Cardiac septum (tissue), 1 donor: Measurements from ENCODE around the gene SLC34A1. TPM values are rescaled to one million over a fixed set of nuclear protein-coding genes. Genes with fewer than 3 reads are reported as not detected.

ENCODE experiments used
- DNase-seq: peaks from one replicate; pipeline ENCODE4 v3.0.0-alpha.2; 2020; ENCODE audit warnings: low spot score
- intact Hi-C: fragments of 100-400 bp; cut with DNase I; formaldehyde crosslinking; loops from one replicate; pipeline ENCODE4 v1.14.0; 2022
- total RNA-seq: library from RNA; stranded (reverse); fragmentation: NEBNext Ultra II Directional; extraction: Animal tissue kit (Norgen Biotek cat#: 25700); gene quantifications from one replicate; pipeline ENCODE4 v1.2.1, GENCODE V29; 2021
- donor health status: DM: no; HTN: no; CAD: no.

Gene SLC34A1
- total RNA-seq, 1 donor from 2014 or later, result not detected

DNA sequence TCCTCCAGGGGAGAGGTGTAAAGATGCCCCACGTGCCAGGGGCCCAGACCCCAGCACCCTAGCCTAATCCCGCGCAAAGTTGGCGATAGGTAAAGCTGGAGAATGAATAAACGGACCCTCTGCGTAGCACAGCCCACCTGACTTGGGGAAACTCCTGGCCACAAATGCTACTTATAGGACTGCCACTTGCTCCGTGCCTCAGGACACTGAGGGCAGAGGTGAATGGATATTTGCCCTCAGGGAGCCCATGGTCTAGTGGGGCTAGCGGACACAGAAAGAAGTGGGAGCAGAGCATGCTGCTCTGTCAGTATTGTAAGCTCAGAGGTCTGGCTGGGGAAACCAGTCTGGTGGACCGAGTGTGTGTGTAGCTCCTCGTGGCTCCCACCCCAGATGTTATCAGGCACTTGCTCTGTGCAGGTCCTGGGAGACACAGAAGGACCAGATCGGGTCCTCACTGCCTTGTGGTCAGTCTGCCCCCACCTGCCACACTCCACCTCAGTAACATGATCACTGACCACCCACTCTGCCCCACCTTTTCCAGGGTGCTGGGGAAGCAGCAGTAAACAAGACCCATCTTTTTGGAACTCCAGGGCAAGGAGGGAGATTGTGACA lies 43.1 kb downstream of the SLC34A1 start:
- DNase-seq, result no peak
- intact Hi-C loops, result loop anchor here (2.0 kb wide), 1 partner anchor 29 kb away; no protein-coding TSS in a partner anchor

DNA sequence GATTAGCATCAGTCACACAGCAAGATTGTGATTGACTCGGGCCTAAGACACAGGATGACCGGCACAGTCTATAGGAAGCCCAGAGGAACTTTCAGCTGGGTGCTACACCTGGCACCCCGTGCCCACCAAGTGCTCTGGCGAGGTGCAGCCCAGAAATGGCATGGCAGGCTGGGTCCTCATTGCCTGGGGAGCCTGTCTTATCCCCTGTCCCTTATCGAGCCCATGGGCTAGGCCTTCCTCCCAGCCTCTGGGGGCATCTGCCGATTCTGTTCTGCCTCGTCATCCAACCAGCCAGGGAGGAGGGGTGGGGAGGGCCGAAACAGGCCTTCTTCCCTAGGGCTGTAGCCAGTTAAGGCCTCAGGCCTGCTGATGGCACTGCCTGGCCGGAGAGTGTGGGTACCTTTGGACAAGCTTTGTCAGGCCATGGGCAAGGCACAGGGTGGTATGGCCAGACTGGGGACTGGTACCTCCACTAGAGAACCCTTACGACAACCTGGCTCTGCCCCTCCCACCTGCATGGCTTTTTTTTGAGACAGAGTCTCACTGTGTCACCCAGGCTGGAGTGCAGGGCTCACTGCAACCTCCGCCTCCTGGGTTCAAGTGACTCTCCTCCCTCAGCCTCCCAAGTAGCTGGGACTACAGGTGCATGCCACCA lies 43.8 kb downstream of the SLC34A1 start:
- DNase-seq, result peak; percentile 87
- intact Hi-C loops, result loop anchor here (2.0 kb wide), 1 partner anchor 29 kb away; no protein-coding TSS in a partner anchor

DNA sequence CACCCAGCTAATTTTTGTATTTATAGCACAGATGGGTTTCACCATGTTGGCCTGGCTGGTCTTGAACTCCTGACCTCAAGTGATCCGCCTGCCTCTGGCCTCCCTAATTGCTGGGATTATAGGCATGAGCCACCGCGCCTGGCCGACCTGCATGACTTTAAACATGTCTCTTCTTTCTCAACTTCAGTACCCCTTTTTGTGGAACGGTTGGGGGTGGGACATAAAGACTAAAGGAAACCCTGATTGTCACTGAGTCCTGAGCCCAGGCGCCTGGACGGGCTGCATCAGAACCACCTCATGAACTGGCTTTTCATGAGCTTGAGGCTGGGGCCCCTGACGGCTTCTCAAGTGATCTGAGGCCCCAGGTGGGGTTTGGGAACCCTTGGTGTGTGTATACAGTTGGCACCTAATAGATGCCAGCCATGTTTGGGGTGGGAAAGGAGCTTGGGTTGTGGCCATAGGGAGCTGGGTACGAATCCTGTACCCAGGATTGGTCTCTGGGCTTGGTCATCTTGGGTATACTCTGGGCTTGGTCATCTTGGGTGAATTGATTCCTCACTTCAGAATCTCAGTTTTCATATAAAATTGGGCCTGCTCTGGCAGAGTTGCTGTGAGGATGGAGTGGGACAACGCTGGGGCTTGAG lies 44.5 kb downstream of the SLC34A1 start:
- intact Hi-C loops, result no loop called here
- DNase-seq, result no peak

DNA sequence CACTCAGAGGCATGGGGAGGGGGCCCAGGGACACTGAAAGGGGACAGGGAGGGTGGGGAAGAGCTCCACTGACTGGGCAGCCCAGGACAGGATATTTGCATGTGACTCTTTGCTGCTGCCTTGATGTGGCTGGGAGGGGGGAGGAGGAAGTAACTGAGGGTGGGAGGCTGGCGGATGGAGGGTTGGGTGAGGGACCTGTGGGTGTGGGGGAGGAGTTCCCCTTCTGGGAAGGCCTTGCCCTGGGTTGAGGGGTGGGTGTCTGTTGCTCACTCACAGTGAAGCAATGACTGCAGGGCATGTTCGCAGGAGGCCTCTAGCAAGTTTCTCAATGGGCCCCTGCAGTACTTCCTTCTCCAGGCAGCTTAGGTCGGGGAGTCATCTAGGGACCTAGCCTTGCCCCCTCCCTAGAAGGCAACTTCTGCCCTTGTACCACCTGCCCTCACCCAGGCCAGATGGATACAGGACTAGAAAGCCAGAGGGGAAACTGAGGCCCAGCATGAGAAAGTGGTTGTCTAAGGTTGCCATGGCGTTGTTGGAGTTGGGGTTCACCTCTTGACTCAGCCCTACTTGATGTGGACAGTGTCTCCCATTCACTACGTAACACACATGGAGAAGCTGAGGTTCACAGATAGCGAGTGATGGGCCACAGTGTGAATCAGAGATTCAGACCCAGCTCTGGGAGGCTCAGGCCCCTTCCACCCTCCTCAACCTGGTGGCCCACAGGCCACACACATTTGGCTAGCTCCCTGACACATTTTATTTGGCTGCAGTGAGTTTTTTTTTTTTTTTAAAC lies 45.2 kb downstream of the SLC34A1 start:
- DNase-seq, result peak; percentile 95

DNA sequence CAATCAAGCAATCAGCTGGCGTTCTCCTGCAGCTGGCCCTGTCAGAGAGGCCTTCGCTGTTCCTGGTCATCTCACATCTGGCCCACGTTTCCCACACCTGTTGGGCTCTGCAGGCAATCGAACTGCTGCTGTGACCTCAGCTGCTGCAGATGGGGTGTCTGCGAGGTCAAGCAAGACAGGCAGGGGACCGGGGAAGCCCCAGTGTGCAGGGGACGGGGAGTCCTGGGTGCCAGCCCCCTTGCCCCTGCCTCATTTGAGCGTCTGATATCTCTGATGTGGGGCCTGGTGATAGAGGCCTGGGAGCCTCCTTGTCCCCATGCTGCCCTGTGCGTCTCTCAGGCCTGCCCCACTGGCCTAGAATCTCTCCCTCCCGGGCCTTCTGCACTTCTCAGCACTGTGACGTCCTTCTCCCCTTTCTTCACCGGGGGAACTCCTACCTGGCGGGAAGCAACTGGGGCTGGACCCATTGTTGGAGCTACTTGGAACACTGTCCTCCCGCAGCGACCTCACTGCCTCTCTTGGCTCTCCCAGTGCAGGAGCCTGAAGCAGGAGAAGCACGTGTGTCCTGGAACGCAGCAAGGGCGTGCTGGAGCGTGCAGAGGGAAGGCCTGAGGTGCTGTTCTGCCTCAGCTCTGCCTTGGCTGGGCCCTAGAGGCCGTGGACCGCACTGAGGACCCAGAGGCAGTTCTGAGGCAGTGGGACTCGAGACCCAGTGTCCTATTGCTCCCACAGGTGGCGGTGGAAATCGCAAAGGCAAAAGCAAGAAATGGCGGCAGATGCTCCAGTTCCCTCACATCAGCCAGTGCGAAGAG lies 46.1 kb downstream of the SLC34A1 start:
- intact Hi-C loops, result no loop called here
- no peak for DNase-seq

More for the DNA sequence above, 45.2 kb downstream of the SLC34A1 start:
- intact Hi-C loops, result no loop called here

DNA sequence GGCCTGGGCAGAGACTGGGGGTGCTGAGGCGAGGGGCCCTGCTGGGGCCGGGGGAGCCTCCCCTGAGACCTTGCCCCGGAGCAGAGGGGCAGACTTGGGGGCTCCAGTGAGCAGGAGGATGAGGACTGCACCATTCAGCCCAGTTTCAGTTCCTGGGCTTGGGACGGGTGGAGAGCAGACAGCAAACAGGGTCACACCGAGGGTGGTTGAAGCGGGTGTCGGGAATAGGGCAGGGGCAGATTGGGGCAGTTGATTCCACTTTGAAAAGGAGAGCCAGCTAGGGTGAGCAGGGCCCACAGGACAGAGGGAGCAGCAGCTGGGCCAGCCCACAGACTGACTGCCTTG lies 46.7 kb downstream of the SLC34A1 start:
- intact Hi-C loops, result no loop called here
- no peak for DNase-seq

DNA sequence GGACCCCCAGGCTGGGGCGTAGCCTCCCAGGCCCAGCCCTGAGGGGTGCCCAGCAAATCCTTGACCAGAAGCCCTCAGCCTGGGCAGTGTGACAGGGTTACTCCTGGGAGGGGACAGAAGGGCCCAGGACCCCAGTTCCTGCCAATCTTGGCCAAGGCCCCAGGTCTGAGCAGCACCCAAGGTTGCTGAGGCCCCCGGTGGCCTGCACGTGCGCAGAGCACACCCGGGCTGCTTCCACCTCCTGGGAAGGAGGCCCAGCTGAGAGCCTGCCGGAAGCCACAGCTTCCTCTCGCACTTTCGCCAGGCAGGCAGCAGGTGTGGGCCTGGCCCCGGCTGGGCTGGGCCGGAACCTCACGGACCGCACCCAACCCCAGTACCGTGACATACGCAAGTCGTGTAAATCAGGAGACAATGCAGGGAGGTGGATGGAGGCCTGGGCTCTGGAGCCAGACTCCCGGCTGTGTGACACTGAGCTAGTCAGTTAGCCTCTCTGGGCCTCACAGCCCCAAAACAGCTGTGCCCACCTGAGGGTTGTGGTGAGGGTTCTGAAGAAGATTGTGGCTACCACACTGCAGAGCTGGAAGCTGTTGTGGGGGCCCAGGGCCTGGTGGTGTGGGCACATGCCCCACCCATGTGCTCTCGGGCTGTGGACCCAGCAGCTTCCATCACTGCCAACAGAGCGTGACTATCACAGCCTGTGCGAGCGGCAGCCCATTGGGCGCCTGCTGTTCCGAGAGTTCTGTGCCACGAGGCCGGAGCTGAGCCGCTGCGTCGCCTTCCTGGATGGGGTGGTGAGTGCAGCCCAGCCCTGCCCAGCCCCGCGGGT lies 47.3 kb downstream of the SLC34A1 start:
- peak; percentile 93 for DNase-seq
- intact Hi-C loops, result no loop called here

DNA sequence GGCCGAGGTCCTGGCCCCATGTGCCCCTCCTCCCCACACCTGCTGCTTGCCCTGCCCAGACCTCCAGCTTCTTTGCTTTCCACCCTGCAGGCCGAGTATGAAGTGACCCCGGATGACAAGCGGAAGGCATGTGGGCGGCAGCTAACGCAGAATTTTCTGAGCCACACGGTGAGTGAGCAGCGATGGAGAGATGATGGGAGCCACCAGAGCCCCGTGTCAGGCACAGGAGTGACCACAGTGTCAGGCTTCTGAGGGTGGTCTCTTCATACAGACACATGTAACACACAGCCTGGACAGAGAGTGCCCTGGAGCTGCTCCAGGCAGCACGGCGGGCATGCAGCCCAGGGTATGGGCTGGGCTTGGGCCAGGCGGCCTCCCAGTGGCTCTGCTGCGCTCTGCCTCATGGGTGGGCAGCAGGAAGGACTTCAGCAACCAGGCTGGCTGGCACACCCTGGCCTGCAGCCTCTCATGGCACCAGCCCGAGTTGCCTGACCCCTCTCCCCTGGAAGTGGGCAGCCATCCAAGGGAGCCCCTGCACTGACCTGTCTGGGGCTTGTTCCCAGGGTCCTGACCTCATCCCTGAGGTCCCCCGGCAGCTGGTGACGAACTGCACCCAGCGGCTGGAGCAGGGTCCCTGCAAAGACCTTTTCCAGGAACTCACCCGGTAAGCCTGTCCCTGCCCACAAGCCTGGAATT lies 48.1 kb downstream of the SLC34A1 start:
- intact Hi-C loops, result no loop called here
- peak; percentile 81 for DNase-seq

DNA sequence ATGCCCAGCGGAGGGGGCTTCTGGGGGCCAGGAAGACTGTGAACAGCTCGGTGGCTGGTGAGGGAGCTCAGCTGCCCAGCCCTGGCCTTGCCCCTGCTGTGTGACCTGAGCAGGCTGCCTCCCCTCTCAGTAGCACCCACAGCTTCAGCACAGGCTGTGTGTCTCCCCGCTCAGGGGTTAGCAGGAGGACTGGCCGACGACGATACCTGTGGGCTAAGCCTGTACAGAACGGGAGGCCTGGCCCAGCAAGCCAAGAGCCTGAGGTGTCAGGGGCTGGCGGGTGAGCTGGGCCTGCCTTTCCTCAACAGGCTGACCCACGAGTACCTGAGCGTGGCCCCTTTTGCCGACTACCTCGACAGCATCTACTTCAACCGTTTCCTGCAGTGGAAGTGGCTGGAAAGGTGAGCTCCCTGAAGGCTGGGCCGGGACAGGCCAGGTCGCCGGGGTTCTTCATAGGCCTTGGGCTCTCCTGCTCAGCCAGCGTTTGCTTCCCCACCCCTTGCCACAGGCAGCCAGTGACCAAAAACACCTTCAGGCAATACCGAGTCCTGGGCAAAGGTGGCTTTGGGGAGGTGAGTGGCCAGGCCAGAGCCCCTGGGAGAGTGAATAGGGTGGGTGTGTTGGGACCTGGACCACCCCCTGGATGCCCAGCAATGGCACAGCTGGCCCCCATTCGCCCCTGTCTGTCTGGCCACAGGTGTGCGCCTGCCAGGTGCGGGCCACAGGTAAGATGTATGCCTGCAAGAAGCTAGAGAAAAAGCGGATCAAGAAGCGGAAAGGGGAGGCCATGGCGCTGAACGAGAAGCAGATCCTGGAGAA lies 48.8 kb downstream of the SLC34A1 start:
- intact Hi-C loops, result no loop called here
- no peak for DNase-seq

DNA sequence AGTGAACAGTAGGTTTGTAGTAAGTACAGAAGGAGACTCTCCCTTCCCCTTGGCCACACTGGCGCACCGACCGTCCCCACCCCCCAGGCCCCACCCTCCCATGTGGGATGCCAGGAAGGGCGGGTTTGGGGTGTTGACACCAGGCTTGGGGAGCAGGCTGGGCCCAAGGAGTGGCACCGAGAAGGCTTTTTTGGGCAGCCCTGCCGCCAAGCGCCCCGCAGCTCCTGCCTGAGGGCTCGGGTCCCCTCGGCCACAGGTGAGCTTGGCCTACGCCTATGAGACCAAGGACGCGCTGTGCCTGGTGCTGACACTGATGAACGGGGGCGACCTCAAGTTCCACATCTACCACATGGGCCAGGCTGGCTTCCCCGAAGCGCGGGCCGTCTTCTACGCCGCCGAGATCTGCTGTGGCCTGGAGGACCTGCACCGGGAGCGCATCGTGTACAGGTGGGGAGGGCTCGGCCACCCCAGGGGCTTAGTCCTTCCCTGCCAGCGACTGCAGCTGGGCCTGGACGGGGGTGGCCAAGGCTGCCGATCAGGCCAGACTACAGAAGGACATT lies 49.5 kb downstream of the SLC34A1 start:
- no peak for DNase-seq
- intact Hi-C loops, result no loop called here

DNA sequence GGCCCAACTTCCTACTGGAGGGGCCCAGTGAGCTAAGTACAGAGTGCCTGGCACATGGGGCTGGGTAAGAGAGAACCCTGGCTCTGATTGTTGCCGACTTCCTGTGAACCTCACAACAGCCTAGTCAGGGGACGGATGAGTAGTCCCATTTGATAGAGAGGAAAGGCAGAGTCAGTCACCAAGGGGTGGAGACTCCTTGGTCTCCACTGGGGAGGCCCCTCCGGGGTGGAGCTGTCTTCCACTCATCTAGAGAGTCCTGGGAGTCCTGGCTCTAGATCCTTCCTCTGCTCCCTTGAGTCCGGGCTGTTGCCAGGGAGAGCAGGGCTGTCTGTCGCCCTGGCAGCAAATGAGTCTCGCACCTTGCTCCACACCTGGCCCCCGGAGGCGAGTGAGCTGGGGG lies 50.2 kb downstream of the SLC34A1 start:
- intact Hi-C loops, result no loop called here

DNA sequence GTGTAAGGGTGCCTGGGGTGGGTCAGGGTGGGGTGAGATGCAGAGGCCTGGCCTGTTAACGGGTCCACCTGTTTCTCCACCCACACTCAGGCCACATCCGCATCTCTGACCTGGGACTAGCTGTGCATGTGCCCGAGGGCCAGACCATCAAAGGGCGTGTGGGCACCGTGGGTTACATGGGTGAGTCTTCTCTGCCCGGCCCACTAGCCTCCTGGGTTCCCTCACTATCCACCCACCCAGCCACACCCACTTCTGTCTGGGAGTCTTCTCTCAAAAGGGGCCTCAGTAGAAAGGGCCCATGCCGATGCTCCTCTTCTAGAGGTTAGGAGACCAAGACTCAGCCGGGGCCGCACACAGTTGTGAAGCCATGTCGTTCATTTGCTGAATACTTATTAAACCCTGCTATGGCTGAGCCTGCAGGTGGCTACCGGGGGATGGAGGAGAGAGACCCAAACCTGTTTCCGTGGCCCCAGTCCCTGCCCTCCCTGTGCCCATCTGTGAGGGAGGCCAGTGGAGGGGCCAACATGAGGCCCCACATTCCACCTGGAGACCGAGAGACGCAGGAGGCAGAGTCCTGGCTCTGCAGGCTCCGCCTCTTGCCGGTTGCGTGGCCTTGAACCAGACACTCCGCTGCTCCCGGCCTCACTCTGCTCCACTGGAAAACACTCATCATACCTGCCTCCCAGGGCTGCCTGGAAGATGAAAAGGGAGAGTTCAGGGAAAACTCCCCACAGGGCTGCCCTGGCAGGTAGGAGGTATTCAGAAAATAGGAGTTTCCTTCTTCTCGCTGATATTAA lies 50.9 kb downstream of the SLC34A1 start:
- no peak for DNase-seq
- intact Hi-C loops, result no loop called here

More for the DNA sequence above, 50.2 kb downstream of the SLC34A1 start:
- no peak for DNase-seq

DNA sequence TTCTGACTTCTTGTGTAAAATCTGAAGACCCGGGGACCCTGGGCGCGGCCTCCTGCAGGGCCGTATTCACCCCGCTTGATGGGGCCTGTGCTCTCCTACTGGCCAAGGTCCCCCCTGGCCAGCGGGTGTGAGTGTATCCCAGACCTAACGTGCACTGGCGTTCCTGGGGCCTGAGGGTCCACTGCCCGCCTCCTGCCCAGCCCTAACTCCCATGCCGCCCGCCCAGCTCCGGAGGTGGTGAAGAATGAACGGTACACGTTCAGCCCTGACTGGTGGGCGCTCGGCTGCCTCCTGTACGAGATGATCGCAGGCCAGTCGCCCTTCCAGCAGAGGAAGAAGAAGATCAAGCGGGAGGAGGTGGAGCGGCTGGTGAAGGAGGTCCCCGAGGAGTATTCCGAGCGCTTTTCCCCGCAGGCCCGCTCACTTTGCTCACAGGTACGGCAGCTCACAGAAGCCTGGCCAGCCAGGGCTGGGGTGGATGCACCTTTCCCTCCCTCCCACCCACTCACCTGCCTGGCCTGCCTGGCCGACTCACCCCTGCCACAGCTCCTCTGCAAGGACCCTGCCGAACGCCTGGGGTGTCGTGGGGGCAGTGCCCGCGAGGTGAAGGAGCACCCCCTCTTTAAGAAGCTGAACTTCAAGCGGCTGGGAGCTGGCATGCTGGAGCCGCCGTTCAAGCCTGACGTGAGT lies 51.8 kb downstream of the SLC34A1 start:
- intact Hi-C loops, result no loop called here
- no peak for DNase-seq

DNA sequence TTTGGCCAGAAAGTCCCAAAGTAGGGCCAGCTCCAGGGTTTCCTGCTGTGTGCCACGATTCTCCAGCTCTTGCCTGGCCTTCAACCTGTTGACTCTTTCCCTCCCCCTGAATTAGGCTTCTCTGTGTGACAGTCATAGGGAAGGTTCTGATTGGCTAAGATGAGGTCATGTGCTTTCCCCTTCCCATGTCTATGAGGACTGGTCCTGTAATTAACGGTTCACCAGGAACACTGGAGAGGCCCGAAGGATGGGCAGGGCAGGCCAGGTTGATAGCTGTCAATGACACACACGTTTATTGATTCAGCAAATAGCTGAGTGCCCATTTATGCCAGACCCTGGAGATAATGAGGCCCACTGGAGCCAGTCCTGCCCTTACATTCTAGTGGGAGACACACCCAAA lies 53.4 kb downstream of the SLC34A1 start:
- intact Hi-C loops, result no loop called here
- no peak for DNase-seq

DNA sequence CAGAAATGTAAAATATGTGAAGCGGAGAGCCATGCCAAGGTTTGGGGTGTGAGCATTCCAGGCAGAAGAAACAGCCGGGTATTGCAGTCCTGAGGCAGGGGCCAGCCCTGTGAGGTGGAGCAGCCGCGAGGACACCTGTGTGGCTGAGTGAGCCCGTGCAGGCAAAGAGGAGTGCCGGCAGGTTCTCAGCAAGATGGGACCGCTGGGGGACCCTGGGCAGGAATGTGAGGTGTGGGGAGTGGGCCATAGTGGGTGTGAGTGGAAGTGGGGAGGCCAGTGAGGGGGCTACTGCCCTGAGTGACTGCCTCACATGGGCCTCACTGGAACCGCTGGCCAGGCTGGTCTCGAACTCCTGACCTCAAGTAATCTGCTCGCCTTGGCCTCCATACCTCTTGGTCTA lies 54.2 kb downstream of the SLC34A1 start:
- intact Hi-C loops, result no loop called here
- no peak for DNase-seq
